ENCODE data around the gene ZDHHC1.

ZDHHC1 gene

DNA sequence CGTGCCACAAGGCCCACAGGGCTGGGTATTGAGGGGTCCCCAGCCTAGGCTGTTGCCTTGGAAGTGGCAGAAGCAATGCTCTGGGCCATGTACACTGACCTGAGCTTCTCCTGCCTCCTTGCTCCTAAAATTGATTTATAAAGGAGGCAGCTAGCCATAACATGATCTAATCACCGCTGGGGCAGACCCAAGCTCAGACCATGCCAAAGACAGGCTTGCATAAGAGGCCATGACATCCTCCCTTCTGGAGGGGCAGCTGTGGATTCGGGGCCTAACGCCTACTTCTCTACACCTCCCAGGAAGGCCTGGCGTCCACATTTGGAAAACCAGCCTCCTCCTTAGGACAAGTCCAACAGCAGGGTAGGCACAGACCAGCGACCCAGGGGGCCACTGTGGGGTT, 27.0 kb upstream of the ZDHHC1 start:
- Mint-ChIP-seq H3K4me1 (ENCODE audit: low read depth) (peaks cover 2% of the 10 kb centered on the region), H3K4me3 (no peak overlapping the region), H3K36me3 (ENCODE audit: low read depth) (peaks cover 2% of the 10 kb centered on the region), H3K9me3 (no peaks in the 10 kb centered on the region), H3K27me3 (ENCODE audit: low read depth) (no peaks in the 10 kb centered on the region), H3K27ac (no peak overlapping the region)
- no peak for DNase-seq (ENCODE audit: low spot score)

DNA sequence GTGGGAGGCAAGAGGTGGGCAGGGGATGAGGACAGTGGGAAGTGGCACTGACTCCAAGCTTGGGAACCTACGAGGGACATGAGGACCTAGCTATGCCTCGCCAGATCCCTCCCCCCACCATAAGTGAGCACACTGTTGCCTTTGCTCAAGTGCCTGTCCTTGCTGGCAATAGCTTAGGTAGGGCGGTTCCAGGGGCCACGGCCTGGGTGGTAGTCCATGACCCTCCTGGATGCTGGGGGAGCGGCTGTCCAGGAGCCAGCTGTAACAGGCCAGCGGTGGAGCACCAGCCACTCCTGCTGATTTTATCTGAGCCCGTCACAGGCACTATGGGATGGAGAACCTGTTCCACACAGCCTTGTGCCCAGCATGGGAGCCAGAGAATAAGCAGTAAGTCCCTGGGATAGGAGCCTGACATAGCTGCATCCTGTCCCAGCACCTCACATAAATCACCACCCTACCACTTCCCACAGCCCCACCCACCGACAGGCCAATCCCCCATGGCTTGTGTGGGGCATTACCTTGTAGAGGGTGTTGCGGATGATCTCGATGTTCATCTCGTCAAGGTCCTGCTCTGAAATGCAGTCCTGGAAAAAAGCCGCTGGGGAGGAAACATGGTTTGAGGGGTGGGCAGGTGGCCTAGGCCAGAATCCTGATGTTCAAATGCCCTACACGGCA, 26.4 kb upstream of the ZDHHC1 start:
- no peak overlapping the region for H3K4me3 Mint-ChIP-seq
- H3K9me3 Mint-ChIP-seq, result no peaks in the 10 kb centered on the region
- H3K36me3 Mint-ChIP-seq (ENCODE audit: low read depth), result peaks cover 5% of the 10 kb centered on the region
- H3K27ac Mint-ChIP-seq, result no peak overlapping the region
- DNase-seq (ENCODE audit: low spot score), result no peak
- H3K4me1 Mint-ChIP-seq (ENCODE audit: low read depth), result peaks cover 1% of the 10 kb centered on the region
- H3K27me3 Mint-ChIP-seq (ENCODE audit: low read depth), result no peaks in the 10 kb centered on the region

DNA sequence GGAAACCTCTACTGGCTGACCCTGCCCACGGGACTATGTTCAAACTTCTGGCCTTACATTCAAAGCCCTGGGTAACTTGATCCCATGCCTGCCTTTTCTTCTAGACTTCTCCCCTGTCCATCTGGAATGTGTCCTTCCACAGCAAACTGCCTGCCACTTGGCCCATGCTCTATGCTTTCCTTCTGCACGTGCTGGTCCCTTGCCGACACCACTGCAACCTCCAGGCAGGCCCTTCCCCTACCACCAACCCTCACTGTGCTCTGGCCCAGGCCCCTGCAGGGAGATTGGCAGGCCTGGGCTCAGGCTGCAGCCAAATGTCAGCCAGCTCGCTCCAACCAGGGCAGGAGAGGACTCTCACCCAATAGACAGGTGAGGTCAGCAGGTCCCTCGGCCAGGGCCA, 25.6 kb upstream of the ZDHHC1 start:
- DNase-seq (ENCODE audit: low spot score), result no peak
- no peak overlapping the region for H3K27ac Mint-ChIP-seq
- no peaks in the 10 kb centered on the region for H3K4me1 Mint-ChIP-seq (ENCODE audit: low read depth)
- peaks cover 5% of the 10 kb centered on the region for H3K36me3 Mint-ChIP-seq (ENCODE audit: low read depth)
- H3K9me3 Mint-ChIP-seq, result no peaks in the 10 kb centered on the region
- no peaks in the 10 kb centered on the region for H3K27me3 Mint-ChIP-seq (ENCODE audit: low read depth)
- no peak overlapping the region for H3K4me3 Mint-ChIP-seq

DNA sequence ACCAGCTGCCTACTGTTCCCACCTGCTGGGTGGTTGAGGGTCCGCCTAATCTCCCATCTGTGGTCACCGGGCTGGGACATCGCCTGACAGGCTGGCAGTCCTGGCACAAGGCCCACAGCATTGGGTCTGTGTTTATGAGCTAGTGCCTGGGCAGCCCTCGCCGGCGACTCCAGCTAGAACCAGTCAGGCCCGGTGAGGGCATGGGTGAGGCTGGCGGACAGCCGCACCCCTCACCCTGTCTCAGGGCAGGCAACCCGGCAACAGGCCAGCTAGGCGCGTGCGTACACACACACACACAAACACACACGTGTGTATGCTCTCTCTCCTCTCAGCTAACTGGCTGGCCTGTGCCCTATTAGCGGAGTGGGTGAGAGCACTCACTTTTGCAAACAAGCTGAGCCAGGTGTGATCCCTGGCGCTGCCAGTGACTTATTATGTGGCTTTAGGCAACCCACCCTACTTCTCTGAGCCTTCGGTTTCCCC, 25.0 kb upstream of the ZDHHC1 start:
- Mint-ChIP-seq H3K4me3 (no peak overlapping the region), H3K27me3 (ENCODE audit: low read depth) (no peaks in the 10 kb centered on the region), H3K36me3 (ENCODE audit: low read depth) (peaks cover 5% of the 10 kb centered on the region), H3K4me1 (ENCODE audit: low read depth) (no peaks in the 10 kb centered on the region), H3K27ac (no peak overlapping the region), H3K9me3 (no peaks in the 10 kb centered on the region)
- no peak for DNase-seq (ENCODE audit: low spot score)

DNA sequence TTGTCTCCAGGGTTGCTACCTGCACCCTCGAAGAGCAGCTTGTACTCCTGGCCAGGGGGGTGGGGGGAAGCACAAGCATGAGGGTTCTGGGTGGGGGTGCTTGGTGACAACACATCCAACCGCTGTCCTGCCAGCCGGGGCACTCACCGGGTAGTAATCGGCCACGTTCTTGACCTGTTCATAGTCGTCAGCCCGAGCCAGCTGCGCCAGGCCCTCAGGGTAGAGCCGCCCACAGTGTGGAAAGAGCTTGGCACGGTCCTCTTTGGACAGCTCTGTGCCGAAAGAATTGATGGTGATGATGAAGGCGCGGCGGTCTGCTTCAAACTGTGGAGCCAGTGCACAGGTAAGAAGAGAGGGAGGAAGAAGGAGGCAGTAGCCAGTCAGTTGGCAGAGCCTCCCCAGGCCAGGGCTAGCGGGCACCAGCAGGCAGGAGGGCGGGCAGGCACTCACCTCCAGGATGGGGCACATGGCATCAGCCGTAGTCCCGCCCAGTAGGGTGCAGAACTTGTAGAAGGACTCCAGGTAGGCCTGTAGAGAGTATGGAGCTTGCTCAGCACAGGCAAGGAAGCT, 22.6 kb upstream of the ZDHHC1 start:
- Mint-ChIP-seq H3K4me1 (ENCODE audit: low read depth) (no peaks in the 10 kb centered on the region), H3K36me3 (ENCODE audit: low read depth) (peaks cover 5% of the 10 kb centered on the region), H3K27ac (no peak overlapping the region), H3K9me3 (no peaks in the 10 kb centered on the region), H3K4me3 (no peak overlapping the region), H3K27me3 (ENCODE audit: low read depth) (peaks cover 2% of the 10 kb centered on the region)
- DNase-seq (ENCODE audit: low spot score), result no peak

DNA sequence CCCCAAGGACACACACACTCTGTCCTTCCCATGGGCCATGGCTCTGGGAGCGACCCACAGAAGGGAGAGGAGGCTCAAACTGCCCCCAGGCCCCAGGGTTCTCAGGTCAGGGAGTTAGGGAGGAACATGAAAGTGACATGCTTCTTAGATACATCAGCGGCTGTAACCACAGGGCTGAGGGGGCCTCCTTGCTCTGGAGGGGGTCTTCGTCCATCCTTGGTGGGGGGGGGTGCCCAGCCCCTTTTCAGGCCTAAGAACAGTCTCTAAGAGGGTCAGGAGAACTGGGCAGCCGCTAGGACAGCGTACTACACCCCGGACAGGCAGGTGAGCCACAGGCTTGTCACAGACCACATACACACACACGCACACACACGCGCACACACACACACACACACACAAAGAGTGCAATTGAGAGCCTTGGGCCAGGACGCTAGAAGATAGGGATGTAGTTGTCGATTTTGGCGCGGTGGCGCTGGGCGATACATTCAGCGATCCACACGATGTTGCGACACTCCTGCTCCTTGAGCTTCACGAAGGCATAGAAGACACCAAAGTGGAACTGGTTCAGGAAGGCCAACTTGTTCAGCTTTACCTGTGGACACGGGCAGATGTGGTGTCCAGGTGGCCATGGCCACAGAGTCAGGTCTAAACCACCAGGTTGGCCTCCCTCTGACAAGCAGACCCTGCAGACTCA, 22.0 kb upstream of the ZDHHC1 start:
- no peak for DNase-seq (ENCODE audit: low spot score)
- Mint-ChIP-seq H3K27me3 (ENCODE audit: low read depth) (peaks cover 4% of the 10 kb centered on the region), H3K36me3 (ENCODE audit: low read depth) (peaks cover 5% of the 10 kb centered on the region), H3K4me3 (no peak overlapping the region), H3K27ac (no peak overlapping the region), H3K4me1 (ENCODE audit: low read depth) (no peaks in the 10 kb centered on the region), H3K9me3 (no peaks in the 10 kb centered on the region)

DNA sequence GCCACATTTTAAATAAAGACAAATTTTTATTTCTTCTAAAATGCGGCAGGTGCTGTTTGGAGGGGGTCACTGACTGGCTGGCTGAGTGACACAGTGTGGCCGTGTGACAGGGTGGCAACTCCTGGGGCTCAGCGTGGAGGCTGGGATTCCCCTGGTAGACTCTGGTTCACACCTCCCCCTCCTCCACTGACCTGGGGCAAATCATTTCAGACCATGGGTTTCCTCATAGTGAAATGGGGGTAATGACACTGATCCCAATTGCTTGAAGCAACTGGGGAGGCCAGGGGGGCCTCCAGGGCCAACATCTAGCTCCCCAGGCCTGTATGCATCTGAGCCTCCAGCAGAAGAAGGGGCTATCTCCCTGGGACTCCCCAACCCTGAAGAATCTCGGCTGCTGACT, 21.2 kb upstream of the ZDHHC1 start:
- H3K36me3 Mint-ChIP-seq (ENCODE audit: low read depth), result peaks cover 5% of the 10 kb centered on the region
- H3K27me3 Mint-ChIP-seq (ENCODE audit: low read depth), result peaks cover 10% of the 10 kb centered on the region
- no peak for DNase-seq (ENCODE audit: low spot score)
- H3K9me3 Mint-ChIP-seq, result no peaks in the 10 kb centered on the region
- H3K27ac Mint-ChIP-seq, result no peak overlapping the region
- H3K4me1 Mint-ChIP-seq (ENCODE audit: low read depth), result no peaks in the 10 kb centered on the region
- no peak overlapping the region for H3K4me3 Mint-ChIP-seq

DNA sequence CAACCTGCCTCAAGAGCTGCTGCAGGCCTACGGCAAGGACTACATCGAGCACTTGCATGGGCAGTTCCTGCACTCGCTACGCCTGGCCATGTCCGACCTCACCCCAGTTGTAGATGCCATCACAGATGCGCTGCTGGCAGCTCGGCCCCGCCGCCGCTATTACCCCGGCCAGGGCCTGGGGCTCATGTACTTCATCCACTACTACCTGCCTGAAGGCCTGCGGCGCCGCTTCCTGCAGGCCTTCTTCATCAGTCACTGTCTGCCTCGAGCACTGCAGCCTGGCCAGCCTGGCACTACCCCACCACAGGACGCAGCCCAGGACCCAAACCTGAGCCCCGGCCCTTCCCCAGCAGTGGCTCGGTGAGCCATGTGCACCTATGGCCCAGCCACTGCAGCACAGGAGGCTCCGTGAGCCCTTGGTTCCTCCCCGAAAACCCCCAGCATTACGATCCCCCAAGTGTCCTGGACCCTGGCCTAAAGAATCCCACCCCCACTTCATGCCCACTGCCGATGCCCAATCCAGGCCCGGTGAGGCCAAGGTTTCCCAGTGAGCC, 20.4 kb upstream of the ZDHHC1 start:
- H3K9me3 Mint-ChIP-seq, result no peaks in the 10 kb centered on the region
- peaks cover 5% of the 10 kb centered on the region for H3K36me3 Mint-ChIP-seq (ENCODE audit: low read depth)

DNA sequence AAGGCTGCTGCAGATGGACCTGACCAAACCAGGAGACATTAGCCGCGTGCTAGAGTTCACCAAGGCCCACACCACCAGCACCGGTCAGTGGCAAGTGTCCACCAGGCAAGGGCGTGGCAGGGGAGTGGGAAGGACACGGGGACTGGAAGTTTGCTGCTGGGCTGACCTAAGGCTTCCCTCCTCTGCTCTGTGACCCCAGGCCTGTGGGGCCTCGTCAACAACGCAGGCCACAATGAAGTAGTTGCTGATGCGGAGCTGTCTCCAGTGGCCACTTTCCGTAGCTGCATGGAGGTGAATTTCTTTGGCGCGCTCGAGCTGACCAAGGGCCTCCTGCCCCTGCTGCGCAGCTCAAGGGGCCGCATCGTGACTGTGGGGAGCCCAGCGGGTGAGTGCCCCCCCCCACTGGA, 19.5 kb upstream of the ZDHHC1 start:
- peaks cover 5% of the 10 kb centered on the region for H3K36me3 Mint-ChIP-seq (ENCODE audit: low read depth)
- peaks cover 19% of the 10 kb centered on the region for H3K27me3 Mint-ChIP-seq (ENCODE audit: low read depth)
- no peak overlapping the region for H3K4me3 Mint-ChIP-seq
- no peak overlapping the region for H3K27ac Mint-ChIP-seq
- H3K9me3 Mint-ChIP-seq, result no peaks in the 10 kb centered on the region
- no peak for DNase-seq (ENCODE audit: low spot score)
- H3K4me1 Mint-ChIP-seq (ENCODE audit: low read depth), result peaks cover 3% of the 10 kb centered on the region

More for the DNA sequence above, 20.4 kb upstream of the ZDHHC1 start:
- no peak for DNase-seq (ENCODE audit: low spot score)
- Mint-ChIP-seq H3K27ac (no peak overlapping the region), H3K4me1 (ENCODE audit: low read depth) (peaks cover under 1% of the 10 kb centered on the region), H3K4me3 (no peak overlapping the region), H3K27me3 (ENCODE audit: low read depth) (peaks cover 15% of the 10 kb centered on the region)

DNA sequence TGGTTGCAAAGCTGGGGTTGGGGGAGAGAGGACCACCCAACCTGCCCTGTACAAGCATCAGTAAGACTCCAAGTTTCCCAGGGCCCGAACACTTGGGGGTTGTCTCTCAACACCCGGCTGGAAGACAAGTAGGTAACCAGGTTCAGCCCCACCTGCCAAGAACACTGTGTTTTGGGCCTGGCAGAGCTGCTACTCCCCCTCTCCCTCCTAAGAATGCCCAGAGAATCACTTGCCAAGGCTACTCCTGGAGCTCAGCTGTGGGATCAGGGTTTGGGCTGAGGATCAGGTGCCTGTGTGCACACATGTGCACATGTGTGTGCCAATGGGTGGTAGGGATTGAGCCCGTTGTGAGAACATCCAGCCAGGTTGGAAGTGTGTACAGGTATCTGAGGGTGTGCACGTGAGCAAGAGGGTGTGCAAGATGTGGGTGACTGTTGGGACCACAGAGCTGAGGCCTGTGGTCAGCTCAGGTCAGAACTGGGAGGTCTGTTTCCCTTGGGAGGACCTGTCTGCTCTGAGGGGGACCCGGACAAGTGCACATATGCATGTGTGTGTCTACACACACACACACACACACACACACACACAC, 16.9 kb upstream of the ZDHHC1 start:
- Mint-ChIP-seq H3K27ac (no peak overlapping the region), H3K9me3 (no peaks in the 10 kb centered on the region), H3K4me1 (ENCODE audit: low read depth) (peaks cover 5% of the 10 kb centered on the region), H3K4me3 (no peak overlapping the region), H3K27me3 (ENCODE audit: low read depth) (peaks cover 40% of the 10 kb centered on the region), H3K36me3 (ENCODE audit: low read depth) (peaks cover 3% of the 10 kb centered on the region)
- DNase-seq (ENCODE audit: low spot score), result no peak

DNA sequence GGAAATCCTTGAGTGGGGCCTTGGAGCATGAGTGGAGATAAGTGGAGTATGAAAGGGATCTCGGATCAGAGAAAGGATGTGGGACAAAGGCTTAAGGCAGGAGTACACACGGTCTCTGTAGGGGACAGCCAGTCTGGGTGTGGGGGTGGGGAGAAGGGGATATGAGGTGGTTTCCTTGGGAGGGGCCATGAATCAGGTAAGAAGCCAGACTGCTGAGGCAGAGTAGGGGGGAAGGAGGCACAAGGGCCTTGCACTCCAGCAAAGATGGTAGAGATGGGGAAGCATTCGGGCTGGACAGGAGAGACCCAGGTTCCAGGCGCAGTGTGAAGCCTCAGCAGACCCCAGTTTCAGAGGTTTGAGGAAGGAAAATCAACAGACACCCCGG, 16.2 kb upstream of the ZDHHC1 start:
- peaks cover 43% of the 10 kb centered on the region for H3K27me3 Mint-ChIP-seq (ENCODE audit: low read depth)
- DNase-seq (ENCODE audit: low spot score), result no peak
- no peaks in the 10 kb centered on the region for H3K9me3 Mint-ChIP-seq
- no peak overlapping the region for H3K27ac Mint-ChIP-seq
- H3K4me3 Mint-ChIP-seq, result no peak overlapping the region
- H3K4me1 Mint-ChIP-seq (ENCODE audit: low read depth), result peaks cover 5% of the 10 kb centered on the region
- H3K36me3 Mint-ChIP-seq (ENCODE audit: low read depth), result no peaks in the 10 kb centered on the region

DNA sequence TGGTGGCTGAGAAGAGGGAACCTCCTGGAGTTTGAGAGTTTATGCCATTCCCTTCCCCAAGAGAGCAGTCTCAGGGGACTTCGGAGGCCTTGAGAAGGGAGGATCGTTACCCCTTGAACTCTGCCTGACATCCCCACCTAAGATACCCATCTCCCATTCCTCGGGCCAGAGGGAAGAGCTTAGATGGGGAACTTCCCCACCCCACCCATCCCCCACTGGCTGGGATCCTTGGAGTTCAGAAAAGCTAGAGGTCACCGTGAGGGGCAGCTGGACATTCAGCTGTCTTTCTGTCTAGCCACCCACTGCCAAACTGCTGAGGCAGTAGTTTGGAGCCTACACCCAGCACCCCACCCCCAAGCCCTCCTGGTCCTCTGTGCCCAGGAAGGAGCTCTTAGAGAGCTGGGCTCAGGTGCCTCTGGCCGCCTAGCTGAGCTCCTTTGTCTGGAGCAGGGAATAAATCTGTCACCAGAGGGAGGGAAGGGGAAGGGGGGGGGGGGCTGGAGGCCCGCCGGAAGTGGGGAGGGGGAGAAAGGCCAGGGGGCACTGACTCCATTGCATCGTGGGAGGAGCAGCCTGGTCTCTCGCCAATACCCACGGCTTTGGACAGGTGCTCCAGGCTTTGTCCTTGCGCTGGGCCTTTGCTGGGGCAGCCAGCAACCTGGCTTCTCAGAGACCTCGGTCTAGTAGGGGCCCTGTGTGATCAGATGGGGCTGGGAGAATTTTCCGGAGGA, 15.7 kb upstream of the ZDHHC1 start:
- no peaks in the 10 kb centered on the region for H3K9me3 Mint-ChIP-seq
- H3K4me3 Mint-ChIP-seq, result no peak overlapping the region
- no peak for DNase-seq (ENCODE audit: low spot score)
- H3K36me3 Mint-ChIP-seq (ENCODE audit: low read depth), result no peaks in the 10 kb centered on the region
- H3K4me1 Mint-ChIP-seq (ENCODE audit: low read depth), result peaks cover 5% of the 10 kb centered on the region
- no peak overlapping the region for H3K27ac Mint-ChIP-seq
- peaks cover 43% of the 10 kb centered on the region for H3K27me3 Mint-ChIP-seq (ENCODE audit: low read depth)

DNA sequence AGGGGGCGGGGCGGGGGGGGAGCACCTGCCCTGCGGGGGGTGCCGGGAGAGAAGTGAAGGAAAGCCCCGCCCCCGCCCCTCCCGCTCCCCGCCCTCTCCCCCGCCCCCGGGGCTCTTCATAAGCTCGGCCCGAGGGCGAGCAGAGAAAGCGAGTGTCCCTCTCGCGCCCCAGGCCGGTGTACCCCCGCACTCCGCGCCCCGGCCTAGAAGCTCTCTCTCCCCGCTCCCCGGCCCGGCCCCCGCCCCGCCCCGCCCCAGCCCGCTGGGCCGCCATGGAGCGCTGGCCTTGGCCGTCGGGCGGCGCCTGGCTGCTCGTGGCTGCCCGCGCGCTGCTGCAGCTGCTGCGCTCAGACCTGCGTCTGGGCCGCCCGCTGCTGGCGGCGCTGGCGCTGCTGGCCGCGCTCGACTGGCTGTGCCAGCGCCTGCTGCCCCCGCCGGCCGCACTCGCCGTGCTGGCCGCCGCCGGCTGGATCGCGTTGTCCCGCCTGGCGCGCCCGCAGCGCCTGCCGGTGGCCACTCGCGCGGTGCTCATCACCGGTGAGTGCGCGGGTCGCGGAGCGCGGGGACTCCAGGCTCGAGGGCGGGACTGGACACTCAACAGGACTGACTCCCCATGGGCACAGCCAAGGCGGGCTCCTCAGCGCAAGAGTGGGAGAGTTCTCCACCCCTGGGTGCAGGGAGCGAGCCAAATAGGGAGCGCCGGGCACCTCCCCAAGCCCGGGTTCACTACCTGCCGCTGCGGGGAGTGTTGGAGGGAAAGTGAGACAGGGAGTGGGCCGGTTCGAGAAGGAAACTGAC, 14.9 kb upstream of the ZDHHC1 start, which contains the start of gene HSD11B2:
Gene HSD11B2 (plus strand): TSS at position 145 of the 798 bp plus-strand sequence. CDS start 128 bp downstream, at position 273.
- Mint-ChIP-seq H3K4me1 (ENCODE audit: low read depth) (peaks cover 5% of the 10 kb centered on the region), H3K27me3 (ENCODE audit: low read depth) (peaks cover 47% of the 10 kb centered on the region), H3K36me3 (ENCODE audit: low read depth) (no peaks in the 10 kb centered on the region), H3K4me3 (peak within 1 kb of the TSS; percentile 81), H3K9me3 (no peaks in the 10 kb centered on the region), H3K27ac (no peak within 1 kb of the TSS)
- peak; percentile 30 for DNase-seq (ENCODE audit: low spot score)

All from T-helper 2 cell treated with Interferon-gamma antibody and Interleukin-4, amounts not matched to agents 5 μg/mL and 100 μg/mL, for 36 hours (primary cell).